ENCODE results near the gene HIPK2.
"Not testable (repeated sequence)": the region's sequence is repeated elsewhere in the genome, so short reads cannot be mapped to it uniquely, and the experiment has no call there.

The HIPK2 gene

GRCh38 chr7:139671967-139672366, 105.8 kb downstream of the HIPK2 start:
- no peak for DNase-seq (ENCODE audit: low spot score)

GRCh38 chr7:139670662-139671061, 107.1 kb downstream of the HIPK2 start:
- DNase-seq (ENCODE audit: low spot score) = not testable (repeated sequence)

- DNase-seq (ENCODE audit: low spot score) = no peak
Measured at GRCh38 chr7:139669106-139670061, 108.4 kb downstream of the HIPK2 start.

GRCh38 chr7:139667377-139667776, 110.4 kb downstream of the HIPK2 start:
- DNase-seq (ENCODE audit: low spot score) = no peak

- DNase-seq (ENCODE audit: low spot score) = no peak
Measured at GRCh38 chr7:139666501-139666900, 111.3 kb downstream of the HIPK2 start.

GRCh38 chr7:139664434-139664833, 113.4 kb downstream of the HIPK2 start:
- no peak for DNase-seq (ENCODE audit: low spot score)

GRCh38 chr7:139663608-139664177, 114.1 kb downstream of the HIPK2 start:
- no peak for DNase-seq (ENCODE audit: low spot score)

GRCh38 chr7:139661903-139662302, 115.9 kb downstream of the HIPK2 start:
- DNase-seq (ENCODE audit: low spot score) = no peak

GRCh38 chr7:139661043-139661440, 116.8 kb downstream of the HIPK2 start:
- no peak for DNase-seq (ENCODE audit: low spot score)

- no peak for DNase-seq (ENCODE audit: low spot score)
Measured at GRCh38 chr7:139660317-139661042, 117.3 kb downstream of the HIPK2 start.

- no peak for DNase-seq (ENCODE audit: low spot score)
Measured at GRCh38 chr7:139659922-139660316, 117.9 kb downstream of the HIPK2 start.

GRCh38 chr7:139658908-139659675, 118.7 kb downstream of the HIPK2 start:
- DNase-seq (ENCODE audit: low spot score) = no peak

GRCh38 chr7:139658296-139658695, 119.5 kb downstream of the HIPK2 start:
- DNase-seq (ENCODE audit: low spot score) = no peak

- DNase-seq (ENCODE audit: low spot score) = no peak
Measured at GRCh38 chr7:139657725-139658124, 120.1 kb downstream of the HIPK2 start.

- no peak for DNase-seq (ENCODE audit: low spot score)
Measured at GRCh38 chr7:139656387-139656786, 121.4 kb downstream of the HIPK2 start.

GRCh38 chr7:139655305-139655704, 122.5 kb downstream of the HIPK2 start:
- DNase-seq (ENCODE audit: low spot score) = no peak

GRCh38 chr7:139654276-139655181, 123.3 kb downstream of the HIPK2 start:
- DNase-seq (ENCODE audit: low spot score) = no peak

GRCh38 chr7:139651914-139652313, 125.9 kb downstream of the HIPK2 start:
- no peak for DNase-seq (ENCODE audit: low spot score)

- no peak for DNase-seq (ENCODE audit: low spot score)
Measured at GRCh38 chr7:139651308-139651707, 126.5 kb downstream of the HIPK2 start.

GRCh38 chr7:139650429-139651100, 127.2 kb downstream of the HIPK2 start:
- DNase-seq (ENCODE audit: low spot score) = no peak
